ENCODE data around the gene MYH3.

The MYH3 gene

DNA sequence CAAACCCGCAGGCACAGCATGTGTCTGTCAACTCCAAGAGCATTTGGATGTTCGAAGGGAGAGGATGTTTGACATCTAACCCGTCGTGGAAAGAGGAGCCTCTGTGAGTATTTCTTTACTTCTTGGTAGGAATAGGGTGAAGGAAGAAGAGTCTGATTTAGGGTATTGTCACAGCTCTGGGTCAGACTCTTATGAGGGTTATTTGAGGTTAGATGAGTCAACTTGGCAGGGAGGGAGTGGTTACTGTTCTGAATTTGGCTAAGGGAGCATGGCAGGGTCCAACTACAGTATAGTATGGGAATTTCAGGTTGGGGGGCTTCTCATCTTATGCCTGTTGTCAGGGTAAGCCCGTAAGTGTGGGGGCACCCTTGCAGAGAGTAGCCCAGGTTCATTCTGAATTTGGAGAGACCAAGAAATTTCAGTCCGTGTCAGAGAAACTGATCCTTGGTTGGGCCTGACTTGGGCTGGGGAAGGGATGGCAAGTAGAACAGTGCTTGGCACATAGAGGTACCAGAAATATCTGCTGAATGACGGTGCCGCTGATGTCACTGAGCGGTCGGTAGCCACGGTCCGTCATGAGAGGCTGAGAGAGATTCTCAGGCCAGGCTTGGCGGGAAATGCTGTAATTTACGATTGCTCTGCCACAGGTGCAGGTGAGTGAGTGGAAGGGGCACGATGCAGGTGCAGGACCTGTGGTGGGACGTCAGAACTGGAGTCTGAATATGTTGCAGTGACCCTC lies 43.2 kb downstream of the MYH3 start:
- peak; percentile 61 for DNase-seq (ENCODE audit: low read depth)

DNA sequence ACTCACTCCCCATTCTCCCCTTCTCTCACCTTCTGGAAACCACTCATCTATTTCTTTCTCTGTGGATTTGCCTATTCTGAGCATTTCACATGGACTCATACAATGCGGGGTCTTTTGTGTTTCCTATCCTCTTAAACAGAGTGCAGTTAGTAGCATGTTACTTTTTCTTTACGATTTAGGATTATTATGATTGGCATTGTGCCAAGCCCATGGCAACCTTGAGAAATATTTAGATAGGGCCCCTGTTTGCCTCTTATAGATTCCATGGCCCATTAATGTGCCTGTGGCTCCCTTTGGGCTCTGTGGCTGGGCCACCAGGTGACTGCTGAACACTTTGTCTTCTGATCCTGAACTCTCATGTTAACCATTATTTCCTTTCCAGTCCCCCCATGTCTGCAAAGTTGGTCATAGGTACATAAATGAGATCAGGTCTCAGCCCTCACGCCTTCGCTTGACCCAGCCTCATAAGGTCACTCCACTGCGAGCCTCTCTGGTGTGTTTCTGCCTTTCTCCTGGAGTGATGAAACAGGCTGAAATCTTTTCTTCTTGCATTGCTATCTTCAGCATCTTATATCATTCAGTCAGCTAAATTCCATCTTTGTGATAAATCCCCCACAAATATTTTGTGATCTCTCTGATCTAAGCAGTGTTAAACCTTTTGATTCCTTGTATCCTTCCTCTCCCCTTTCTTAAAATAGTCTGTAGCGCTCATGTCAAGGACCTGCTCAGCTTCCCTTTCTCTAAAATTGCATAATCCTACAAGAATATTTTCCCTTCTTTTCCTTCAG lies 44.0 kb downstream of the MYH3 start:
- DNase-seq (ENCODE audit: low read depth) = peak; percentile 87

DNA sequence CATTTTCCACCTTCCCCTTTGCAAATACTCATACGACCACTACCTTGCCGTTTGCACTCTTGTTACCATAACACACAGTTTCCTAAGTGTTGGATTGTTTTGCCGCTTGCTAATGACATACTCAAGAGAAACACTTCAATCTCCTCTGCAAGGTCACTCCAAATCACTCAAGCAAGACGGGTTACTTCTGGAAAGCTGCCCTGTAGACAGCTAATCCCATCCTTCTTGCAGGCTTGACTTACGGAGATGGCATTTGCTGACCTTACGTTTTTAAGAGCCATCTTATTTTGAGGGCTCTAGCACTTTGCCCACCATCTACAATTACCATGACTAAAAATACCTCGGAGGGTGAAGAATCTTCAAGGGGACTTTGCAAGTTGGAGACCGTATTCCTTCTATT lies 46.2 kb downstream of the MYH3 start:
- no peak for DNase-seq (ENCODE audit: low read depth)

DNA sequence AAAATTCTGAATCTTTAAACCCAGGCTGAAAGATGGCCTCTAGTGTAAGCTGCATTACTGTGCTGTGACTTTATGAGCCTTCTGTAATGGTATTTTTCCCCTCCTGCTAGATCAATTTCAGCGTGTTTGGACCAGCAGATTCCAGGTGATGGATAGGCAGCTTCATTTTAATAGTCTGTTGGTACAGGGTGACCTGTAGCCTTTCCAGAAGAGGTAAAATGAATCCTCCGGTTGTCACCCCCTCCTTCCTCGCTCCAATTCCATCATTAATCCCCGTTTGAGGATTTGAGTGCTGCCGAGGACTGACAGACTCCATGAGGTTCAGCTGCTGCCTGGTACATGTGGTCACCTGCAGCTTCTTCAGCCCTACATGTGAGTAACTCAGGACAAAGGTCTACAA lies 48.9 kb downstream of the MYH3 start:
- no peak for DNase-seq (ENCODE audit: low read depth)

DNA sequence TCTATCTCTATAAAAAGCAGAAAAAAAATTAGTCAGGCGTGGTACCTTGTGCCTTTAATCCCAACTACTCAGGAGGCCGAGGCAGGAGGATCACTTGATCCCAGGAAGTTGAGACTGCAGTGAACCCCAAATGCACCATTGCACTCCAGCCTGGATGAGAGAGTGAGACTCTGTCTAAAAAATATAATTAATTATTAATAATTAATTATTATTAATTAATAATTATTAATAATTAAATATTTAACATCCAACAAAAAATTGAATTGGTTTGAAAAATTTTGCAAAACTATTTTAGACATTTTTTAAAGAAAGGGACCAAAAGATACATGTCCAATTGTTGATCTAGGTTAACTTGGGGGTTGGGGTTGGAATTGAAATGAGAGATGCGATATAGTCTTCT lies 51.0 kb downstream of the MYH3 start:
- no peak for DNase-seq (ENCODE audit: low read depth)

DNA sequence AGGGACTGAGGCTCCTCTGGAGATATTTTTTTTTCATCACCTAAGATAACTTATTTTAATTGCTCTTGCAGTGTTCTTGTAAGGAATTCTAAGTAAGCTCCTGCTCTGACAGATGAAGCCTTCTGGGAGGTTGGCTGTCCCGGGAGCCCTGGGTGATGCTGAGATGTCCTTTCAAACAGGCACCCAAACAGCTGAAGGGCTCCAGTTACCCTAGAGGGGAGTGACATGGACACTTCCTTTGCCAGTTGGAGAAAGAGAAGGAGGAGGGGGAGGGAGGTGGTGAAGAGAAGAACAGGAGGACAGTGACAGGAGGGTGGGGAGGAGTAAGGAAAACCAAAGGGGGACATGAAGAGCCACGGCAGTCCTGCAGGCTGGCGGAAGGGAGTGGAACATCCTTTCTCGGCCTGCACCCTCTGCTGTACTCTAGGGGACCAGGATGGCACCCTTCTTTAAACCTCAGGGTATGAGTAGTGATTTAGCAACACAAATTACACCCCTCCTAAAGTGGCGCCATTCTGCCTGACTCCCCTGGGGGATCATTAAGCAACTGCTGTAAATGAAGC lies 51.8 kb downstream of the MYH3 start:
- DNase-seq (ENCODE audit: low read depth) = no peak

DNA sequence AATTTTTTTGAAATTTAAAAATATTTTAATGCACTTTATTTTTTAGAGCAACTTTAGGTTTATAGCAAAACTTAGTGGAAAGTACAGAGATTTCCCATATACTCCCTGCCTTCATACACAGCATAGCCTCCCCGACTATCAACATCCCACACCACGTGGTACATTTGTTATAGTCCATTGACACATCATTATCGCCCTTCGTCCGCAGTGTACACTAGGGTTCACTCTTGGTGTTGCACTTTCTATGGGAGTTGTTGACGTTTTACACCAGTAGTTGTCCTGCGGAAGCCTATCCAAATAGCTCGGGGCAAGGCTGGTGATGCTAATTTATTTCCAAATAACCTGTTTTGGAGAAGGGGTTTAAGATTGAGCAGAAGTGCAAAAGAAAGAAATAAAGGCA lies 52.6 kb downstream of the MYH3 start:
- DNase-seq (ENCODE audit: low read depth) = no peak

DNA sequence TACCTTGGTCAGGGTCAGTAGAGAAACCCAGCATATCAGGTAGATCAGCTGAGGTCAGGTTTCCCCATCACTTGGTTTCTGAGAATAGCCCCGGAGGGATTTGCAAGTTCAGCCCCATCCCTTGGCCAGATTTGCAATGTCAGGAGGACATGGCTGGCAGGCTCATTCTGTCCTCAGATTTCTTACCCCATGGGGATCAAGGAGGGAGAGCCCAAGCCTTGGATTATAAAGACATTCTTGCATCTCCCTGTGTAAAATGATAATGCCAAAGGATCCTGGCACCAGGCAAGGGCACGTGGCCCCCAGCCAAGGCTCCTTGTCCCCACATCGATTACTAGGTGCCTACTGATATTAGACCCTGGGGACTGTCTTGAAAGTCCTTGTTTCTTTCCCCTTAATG lies 53.2 kb downstream of the MYH3 start:
- no peak for DNase-seq (ENCODE audit: low read depth)

DNA sequence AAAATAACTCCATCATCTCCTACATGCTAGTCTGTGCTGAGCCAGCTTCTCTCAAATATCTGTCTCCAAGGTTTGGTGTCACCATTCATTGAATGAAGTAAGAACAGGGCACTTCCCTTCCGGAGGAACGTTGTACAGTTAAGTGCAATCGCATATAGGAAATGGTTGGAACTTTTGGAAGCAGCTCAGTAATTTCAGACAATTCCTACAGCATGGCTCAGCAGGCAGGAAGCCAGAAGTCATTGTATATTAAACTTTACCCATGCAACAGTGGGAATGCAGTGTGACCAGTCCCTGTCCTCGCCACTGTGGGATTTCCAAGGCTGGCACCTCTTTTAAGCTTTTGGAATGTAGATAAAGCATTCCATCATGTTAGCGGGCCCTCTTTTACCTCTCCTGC lies 56.5 kb downstream of the MYH3 start:
- peak; percentile 92 for DNase-seq (ENCODE audit: low read depth)

DNA sequence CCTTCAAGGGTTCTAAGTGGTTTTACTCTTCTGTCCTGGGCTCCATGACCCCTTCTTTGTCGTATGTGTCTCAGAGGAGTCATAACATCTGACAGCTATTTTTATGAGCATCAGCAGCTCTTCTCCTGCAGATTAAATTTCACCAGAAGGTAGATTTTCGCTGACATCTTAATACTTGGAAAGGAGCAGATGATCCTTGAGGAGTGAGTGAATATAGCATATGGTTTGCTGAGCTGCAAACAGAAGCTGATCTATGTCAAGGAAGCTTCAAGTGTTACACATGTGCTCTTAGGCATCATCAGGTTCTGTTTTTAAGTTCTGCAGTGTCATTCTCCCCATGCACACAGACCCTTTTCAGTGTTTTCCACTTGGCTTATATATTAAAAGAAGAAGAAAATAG lies 58.5 kb downstream of the MYH3 start:
- DNase-seq (ENCODE audit: low read depth) = no peak

DNA sequence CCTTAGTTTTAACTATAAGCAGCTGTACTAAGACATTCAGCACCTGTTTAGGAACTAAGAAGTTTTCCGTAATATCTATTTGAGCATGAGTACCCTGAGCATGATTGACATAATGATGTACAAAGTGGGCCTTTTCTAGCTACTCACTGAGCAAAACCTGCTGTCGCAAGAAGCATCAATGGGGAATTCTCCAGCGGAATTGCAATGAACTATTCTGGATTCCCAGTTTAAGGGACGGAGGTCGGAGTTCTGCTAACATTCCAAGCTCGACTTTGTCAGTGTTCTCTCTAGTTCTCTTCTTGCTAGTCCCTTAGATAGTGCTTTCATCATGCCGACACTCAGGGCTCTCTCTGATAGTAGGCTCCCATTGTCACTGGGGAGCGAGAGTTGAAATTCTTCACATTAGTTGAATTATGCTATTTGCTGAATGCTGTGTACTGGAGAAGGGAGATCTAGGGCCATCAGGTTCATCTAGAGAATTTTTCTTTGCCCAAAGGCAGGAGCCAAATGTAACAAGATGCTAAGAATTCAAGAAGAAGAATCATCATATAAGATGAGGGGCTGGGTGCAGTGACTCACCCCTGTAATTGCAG lies 67.5 kb downstream of the MYH3 start:
- DNase-seq (ENCODE audit: low read depth) = no peak

DNA sequence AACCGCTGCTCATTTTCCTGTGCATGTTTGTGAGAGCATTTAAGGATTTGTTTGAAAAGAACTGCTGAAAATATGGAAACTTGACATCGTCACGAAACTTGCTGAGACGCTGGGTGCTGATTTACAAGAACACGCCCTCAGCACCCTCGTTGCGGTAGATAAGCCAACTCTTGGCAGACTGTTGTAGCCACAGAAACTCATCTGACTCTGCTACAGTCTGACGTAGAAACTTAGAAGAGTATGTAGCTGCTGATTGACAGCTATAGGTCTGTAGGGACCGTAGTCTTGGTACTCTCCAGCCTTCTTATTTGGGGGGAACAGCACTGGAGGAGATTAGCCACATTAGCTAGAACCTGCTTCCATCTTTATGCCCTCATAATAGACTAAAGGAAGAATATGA lies 71.6 kb downstream of the MYH3 start:
- no peak for DNase-seq (ENCODE audit: low read depth)

DNA sequence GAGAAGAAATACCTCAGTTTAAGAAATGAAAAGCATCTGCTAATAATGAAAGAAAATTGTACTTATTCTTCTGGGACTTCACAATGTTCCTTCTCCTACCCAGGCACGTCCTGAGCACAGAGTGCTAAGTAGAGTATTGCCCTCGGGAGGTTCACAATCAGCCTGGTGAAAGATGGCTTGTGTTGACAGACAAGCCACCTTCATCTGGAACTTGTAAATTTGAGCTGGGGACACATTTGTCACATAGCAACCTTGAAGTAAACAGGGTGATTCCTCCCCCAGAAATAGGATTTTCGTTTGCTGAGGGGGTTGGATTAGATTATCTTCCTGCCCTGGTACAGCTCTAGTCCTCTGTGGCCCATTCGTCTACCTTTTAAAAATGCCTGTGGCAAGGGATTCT lies 73.3 kb downstream of the MYH3 start:
- no peak for DNase-seq (ENCODE audit: low read depth)

DNA sequence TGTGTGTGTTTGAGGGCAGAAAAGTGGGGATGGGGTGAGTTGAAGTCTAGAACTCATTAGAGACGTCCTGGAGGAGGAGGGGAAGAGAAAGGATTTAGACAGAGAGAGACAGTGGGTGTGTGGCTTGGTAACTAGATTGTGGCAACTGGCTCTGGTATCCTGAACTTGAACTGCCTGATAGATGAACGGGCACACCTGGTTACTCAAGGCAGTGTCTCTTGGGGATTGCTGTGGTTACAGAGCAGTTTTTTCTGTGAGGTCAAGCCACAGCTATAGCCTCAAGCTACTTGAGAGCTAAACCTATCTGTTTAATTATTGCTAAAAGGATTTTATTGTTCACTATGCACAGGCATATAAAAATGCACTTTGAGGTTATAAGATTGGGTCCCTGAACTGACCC lies 77.8 kb downstream of the MYH3 start:
- DNase-seq (ENCODE audit: low read depth) = no peak
